ENCODE results near the gene DAPK1.
"Not testable (repeated sequence)": the region's sequence is repeated elsewhere in the genome, so short reads cannot be mapped to it uniquely, and the experiment has no call there.

Gene DAPK1

DNA sequence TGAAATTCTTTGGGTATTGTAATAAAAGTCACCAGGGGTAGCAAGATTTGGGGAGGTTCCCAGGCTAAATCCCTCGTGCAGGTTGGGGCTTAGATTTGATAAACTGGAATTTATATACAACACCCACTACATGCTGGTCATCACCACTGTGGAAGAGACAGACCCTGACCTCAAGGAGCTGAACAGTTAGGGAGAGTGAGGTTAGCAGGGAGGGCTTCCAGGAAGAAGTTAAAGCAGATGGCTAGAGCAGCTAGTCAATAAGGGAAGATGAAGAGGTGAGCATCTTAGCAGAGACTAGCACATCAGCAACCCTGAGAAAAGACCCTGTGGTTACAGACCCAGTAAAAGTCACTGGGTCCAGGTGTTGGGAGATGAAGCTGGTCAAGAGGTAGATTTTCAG, 234.7 kb downstream of the DAPK1 start:
- no peak for DNase-seq (ENCODE audit: low read depth in 2 of 3, low spot score in 2 of 3)

DNA sequence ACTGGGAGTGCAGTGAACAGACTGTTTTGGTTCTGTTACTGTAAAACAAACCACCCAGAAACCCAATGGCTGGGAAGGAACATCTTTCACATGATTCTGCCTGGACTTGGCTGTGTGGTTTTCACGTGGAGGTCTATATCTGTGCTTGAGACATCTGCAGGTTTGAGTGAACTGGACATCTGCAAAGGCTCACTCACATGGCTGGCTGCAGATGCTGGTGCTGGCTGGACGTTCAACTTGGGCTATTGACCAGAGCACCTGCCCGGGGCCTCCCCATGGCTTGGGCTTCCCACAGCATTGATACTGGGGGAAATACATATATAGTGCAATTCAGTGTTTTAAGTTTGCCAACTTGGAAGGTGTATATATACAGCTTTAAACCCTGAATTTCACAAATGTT, 235.1 kb downstream of the DAPK1 start:
- DNase-seq (ENCODE audit: low read depth in 2 of 3, low spot score in 2 of 3), result no peak

DNA sequence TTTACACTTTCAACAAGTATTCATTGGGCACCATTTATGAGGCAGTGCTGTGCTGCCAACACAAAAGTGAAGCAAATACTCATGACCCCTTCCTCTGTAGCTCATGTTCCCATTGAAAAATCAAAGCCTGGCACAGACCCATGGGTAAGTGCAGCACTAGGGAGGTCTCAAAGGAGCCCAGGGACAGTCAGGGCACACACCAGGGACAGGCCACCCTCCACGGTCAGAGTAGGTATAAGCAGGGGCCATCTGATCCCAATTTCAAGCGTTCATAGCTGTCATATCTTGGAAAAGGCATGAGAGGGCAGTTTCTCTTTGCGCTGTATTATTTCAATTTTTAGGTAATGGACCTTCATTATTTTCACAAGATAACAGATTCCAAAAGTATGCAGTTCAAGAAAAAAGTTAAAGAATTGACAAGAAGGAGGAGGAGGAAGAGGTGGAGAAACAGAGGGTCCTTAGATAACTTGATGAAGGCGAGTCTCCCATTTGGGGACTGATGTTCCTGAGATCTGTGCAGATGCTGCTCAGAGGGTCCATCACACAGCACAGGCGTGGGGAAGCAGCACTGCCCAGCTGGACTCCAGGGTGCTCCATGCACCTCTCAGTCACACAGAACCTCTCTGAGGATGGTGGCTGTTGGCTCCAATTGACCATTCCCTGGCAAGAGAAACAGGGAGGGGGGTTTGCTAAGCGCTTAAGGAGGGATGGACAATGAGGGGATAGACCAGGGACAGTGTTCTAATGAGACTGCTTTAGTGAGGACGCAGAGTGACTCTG, 235.8 kb downstream of the DAPK1 start:
- no peak for DNase-seq (ENCODE audit: low read depth in 2 of 3, low spot score in 2 of 3)

DNA sequence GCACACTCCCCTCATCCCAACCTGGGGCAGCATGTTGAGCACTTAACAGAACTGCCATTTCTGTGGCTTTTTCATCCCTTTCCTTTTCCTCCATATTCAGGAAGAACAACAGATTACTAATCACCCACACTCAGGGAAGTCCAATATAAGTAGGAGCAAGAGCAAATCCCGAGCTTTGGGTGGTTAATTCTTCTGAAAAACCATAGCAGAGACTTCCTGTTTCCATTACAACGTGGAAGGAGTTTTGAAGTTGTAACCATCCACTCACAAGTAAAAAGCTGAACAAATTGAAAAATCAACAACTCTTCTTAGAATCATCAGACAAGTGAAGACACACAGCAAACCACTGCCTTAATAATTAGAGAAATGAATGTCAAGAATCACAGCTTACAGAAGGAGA, 236.4 kb downstream of the DAPK1 start:
- DNase-seq (ENCODE audit: low read depth in 2 of 3, low spot score in 2 of 3), result no peak

DNA sequence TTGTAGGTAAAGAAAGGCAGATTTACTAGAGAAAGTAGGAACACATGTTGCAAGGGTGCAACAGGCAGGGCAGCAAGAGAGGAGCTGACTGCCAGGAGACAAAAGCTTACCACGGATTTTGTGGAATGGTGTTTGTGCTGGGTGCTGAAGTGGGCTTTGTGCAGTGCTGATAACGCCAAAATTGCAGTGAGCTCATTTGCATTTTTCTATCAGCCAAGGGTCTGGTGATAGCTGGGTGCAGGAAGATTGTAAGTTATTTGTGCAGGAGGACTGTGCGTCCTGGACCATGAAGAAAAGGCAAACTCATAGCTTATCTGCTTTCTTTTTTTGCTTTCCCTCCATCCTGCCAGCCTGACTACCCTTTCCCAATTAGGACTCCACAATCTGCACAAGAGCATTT, 241.9 kb downstream of the DAPK1 start:
- DNase-seq (ENCODE audit: low read depth in 2 of 3, low spot score in 2 of 3), result no peak

DNA sequence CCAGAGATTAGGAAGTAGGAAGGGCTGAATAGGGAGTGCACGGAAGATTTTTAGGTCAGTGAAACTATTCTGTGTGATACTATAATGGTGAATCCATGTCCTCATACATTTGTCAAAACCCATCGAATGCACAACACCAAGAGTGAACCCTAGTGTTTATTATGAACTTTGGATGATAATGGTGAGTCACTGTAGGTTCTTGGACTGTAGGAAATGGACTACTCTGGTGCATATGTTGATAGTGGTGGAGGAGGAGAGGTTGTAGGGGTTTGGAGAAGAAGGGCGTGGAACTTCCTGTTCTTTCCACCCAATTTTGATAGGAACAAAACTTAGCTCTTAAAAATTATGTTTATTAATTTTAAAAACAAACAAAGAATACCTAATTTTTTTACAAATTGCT, 242.5 kb downstream of the DAPK1 start:
- DNase-seq (ENCODE audit: low read depth in 2 of 3, low spot score in 2 of 3), result no peak

DNA sequence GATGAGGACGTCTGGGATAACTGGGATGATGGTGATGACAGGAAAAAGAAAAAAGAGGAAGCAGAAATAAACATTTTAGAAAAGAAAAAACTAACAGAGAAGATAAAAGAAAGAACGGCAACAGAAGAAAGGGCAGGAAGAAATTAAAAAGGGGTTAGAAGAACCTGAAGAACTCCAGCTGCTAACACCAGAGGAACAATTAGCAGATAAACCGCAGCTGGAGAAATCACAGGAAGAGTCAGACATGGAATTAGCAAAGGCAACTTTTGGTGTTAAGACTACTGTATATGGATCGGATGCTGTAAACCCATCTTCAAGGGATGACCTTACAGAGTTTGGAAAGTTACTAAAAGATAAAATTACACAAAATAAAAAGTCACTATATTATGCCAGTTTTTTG, 243.7 kb downstream of the DAPK1 start:
- DNase-seq (ENCODE audit: low read depth in 2 of 3, low spot score in 2 of 3), result no peak

DNA sequence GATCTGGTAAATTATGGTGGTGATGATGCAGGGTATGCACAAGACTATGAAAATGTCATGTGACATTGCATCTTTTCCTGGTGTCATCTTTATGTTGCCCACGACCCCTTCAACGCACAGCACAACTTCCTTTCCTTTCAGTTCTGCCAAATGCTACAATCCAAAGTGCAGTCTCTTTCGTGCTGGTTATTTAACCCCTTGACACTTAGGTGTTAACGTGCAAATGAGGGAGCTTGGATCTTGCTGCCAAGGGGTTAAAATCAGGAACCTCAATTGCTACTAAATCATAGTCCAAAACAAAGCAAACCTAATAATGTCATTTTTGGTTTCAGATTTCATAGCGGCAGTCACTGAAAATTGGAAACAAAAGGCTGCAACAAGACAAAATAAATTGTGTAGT, 244.2 kb downstream of the DAPK1 start:
- no peak for DNase-seq (ENCODE audit: low read depth in 2 of 3, low spot score in 2 of 3)

DNA sequence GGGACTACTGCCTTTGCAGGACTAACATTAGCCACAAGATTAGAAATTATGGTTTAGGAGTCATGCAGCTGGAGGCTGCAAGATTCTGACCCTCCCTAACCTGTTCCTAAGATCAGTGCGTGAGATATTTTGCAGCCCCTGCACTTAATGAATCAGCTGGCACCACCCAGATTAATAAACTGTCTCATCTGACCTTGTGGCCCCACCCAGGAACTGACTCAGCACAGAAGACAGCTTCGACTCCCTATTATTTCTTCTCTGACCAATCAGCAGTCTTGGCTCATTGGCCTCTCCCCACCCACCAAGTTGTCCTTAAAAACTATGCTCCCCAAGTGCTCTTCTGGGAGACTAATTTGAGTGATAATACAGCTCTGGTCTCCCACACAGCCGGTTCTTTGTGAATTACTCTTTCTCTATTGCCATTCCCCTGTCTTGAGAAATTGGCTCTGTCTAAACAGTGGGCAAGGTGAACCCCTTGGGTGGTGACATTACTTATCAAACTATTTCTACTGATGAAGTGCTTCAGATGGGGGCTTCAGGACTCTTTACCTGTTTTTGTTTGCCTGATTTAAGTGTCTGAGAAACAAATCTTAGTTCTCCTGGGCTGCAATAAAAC, 245.3 kb downstream of the DAPK1 start:
- DNase-seq (ENCODE audit: low read depth in 2 of 3, low spot score in 2 of 3), result no peak

DNA sequence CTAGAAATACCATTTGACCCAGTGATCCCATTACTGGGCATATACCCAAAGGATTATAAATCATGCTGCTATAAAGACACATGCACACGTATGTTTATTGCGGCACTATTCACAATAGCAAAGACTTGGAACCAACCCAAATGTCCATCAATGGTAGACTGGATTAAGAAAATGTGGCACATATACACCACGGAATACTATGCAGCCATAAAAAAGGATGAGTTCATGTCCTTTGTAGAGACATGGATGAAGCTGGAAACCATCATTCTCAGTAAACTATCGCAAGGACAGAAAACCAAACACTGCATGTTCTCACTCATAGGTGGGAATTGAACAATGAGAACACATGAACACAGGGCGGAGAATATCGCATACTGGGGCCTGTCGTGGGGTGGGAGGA, 246.6 kb downstream of the DAPK1 start:
- DNase-seq (ENCODE audit: low read depth in 2 of 3, low spot score in 2 of 3), result not testable (repeated sequence)

DNA sequence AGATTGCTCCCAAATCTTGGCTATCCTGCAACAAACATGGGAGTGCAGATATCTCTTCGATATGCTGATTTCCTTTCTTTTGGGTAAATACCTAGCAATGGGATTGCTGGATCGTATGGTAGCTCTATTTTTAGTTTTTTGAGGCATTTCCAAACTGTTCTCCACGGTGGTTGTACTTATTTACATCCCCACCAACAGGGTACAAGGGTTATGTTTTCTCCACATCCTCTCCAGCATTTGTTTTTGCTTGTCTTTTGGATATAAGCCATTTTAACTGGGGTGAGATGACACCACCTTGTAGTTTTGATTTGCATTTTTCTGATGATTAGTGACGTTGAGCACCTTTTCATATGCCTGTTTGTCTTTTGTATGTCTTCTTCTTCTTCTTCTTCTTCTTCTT, 248.5 kb downstream of the DAPK1 start:
- DNase-seq (ENCODE audit: low read depth in 2 of 3, low spot score in 2 of 3), result no peak

DNA sequence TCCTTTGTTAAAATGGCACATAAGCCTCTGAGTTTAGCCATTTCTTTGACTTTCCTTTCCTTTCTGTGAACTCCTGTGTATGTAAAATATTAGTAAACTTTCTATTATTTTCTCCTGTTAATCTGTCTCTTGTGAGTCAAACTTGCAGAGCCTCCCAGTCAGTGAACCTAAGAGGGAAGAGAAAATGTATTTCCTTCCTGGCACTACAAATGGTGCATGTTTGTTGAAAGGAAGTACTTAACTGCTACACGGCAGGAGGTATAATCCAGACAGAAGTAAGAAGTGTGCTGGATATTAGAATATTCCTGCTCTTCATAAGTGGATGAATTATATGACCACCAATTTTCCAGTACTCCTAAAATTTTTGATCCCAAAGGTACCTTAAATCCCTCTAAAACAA, 251.2 kb downstream of the DAPK1 start:
- no peak for DNase-seq (ENCODE audit: low read depth in 2 of 3, low spot score in 2 of 3)

DNA sequence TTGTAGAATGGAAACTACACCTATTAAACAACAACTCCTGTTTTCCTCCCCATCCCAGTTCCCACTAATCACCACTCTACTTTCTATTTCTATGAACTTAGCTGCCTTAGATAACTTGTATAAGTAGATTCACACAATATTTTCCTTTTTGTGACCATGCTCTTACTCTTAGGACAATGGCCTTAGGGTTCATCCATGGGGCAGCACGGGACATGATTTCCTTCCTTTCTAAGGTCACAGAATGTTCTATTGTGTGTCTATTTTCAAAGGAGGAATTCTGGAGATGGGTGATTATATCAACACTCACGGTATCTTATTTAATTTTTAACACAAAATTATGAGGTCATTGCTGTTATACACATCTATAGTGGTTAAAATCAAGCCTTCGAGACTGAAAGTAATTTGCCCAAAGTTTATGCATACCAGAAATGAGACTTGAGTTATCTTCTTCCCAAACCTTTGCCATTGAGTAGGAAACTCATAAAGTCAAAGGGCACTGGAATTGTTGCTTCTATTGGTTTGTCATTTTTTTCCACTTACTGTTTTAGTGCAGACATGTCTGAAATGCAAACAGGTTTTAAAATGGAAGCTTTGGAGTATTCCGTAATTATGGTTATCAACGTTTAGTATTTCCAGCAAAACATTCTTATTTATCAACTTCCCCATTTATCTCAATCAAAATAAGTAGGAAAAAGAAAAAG, 251.8 kb downstream of the DAPK1 start:
- DNase-seq (ENCODE audit: low read depth in 2 of 3, low spot score in 2 of 3), result no peak

DNA sequence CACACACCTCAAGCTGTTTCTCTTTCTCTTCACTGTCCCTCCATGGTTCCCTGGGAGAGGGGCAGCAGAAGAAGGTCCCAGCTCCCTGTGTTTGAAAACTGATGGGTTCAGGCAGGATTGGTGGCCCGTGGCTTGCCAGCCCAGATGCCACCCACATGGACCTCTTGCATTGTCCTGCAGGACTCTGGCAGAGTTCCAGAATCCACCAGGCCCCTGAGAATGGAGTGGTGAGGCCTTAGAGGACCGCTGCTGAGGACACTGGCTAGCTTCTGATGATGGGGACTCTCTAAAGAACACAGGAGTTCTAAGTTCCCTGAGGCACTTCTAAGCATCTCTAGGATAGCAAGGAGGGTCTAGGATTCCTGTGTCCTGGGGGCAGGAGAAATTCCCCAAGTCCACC, 253.1 kb downstream of the DAPK1 start:
- no peak for DNase-seq (ENCODE audit: low read depth in 2 of 3, low spot score in 2 of 3)

DNA sequence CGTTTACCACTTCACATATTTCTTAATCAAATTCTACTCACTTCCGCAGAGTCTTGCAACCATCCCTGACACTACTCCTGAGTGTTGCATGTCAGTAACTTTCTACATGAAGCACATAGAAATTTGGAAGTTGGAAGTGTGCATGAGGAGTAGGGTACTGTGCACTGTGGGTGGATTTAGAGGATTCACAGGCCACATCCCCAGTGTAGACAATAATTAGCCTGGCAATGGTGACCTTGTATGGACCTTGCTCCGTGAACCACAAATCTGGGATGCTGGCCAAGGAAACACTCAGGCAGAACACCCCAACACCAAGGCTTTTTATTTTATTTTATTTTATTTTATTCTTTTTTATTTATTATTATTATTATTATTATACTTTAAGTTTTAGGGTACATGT, 253.8 kb downstream of the DAPK1 start:
- DNase-seq (ENCODE audit: low read depth in 2 of 3, low spot score in 2 of 3), result no peak

DNA sequence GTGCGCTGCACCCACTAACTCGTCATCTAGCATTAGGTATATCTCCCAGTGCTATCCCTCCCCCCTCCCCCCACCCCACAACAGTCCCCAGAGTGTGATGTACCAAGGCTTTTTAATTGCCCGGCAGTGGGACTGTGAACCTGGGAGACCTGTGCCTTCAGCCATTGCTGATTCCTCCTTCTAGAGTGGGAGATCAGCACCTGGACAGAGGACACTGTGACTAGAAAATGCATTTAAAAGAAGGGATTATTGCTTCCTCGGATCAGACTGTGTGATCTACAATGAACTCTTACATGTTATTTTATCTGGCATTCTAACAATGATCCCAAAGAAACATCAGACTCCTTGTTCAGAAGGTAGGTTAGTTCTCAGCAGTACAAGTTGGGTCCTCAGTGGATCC, 254.2 kb downstream of the DAPK1 start:
- no peak for DNase-seq (ENCODE audit: low read depth in 2 of 3, low spot score in 2 of 3)

DNA sequence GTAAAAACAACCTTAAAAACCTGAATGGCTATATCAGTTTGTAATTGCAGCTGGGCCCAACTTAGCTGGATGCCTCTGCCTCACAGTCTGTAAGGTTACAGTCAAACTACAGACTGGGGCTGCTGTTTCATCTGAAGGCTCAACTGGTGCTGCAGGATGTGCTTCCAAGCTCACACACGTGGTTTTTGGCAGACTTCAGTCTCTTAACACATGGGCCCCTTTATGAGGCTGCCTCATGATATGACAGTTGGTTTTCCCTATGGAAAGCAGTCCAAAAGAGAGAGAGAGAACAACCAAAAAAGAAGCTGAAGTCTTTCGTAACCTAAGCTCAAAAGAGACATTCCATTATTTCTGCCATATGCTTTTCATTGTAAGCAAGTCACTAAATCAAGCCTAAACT, 255.6 kb downstream of the DAPK1 start:
- no peak for DNase-seq (ENCODE audit: low read depth in 2 of 3, low spot score in 2 of 3)
